ENCODE measurements around the gene NSL1. TPM values are rescaled to one million over a fixed set of nuclear protein-coding genes. Genes with fewer than 3 reads are reported as not detected.

NSL1 gene
- total RNA-seq, 4 donors from 2014 or later: 28.8 to 44.7 (median 32.6) TPM

- Histone ChIP-seq H3K27ac (peak overlapping the region in 2 of 4 donors; percentile 45 to 48), H3K27me3 (no peaks in the 10 kb centered on the region), H3K4me1 (peaks cover 0 to 41% (median 14%) of the 10 kb centered on the region in 4 donors), H3K9me3 (no peaks in the 10 kb centered on the region), H3K4me3 (no peak overlapping the region), H3K36me3 (peaks cover 0 to 44% (median 0%) of the 10 kb centered on the region in 3 donors)
- peak in 1 of 2 donors; percentile 45 for TF ChIP-seq EP300 (IDR thresholded peaks at IDR 0.05)
- TF ChIP-seq POLR2A (IDR thresholded peaks at IDR 0.05): no peak
- WGBS, 2 donors: 37 to 52% methylated on average over 1 of the region's 1 CpG
- no peak for DNase-seq (ENCODE audit: low spot score in 2 of 2)
Observed at GRCh38 chr1:212794561-212795014, 3.0 kb upstream of the NSL1 start.

GRCh38 chr1:212792396-212792908 lies 875 bp upstream of the NSL1 start:
- 15 to 20% methylated on average over 16 of the region's 16 CpGs for WGBS, 2 donors

GRCh38 chr1:212791261-212791675 lies 309 bp downstream of the NSL1 start:
- peak overlapping the region; percentile 94 to 98 (median 98) for H3K27ac ChIP-seq
- H3K4me3 ChIP-seq: peak overlapping the region; percentile 61 to 92 (median 84)
- H3K27me3 ChIP-seq: no peaks in the 10 kb centered on the region
- peaks cover 0 to 17% (median 5%) of the 10 kb centered on the region in 3 donors for H3K36me3 ChIP-seq
- TF ChIP-seq EP300 (IDR thresholded peaks at IDR 0.05) (no peak), CTCF (IDR thresholded peaks at IDR 0.05) (no peak), POLR2A (IDR thresholded peaks at IDR 0.05) (no peak)
- peak in 1 of 2 donors; percentile 14 for DNase-seq (ENCODE audit: low spot score in 2 of 2)
- H3K9me3 ChIP-seq: no peaks in the 10 kb centered on the region
- peaks cover 0 to 60% (median 14%) of the 10 kb centered on the region in 4 donors for H3K4me1 ChIP-seq
- 0 to 1% methylated on average over 17 to 22 of the region's 22 CpGs for WGBS, 2 donors

More at GRCh38 chr1:212792396-212792908, 875 bp upstream of the NSL1 start:
- no peak for DNase-seq (ENCODE audit: low spot score in 2 of 2)
- Histone ChIP-seq H3K27me3 (no peaks in the 10 kb centered on the region), H3K9me3 (no peaks in the 10 kb centered on the region), H3K4me3 (peak overlapping the region; percentile 61 to 92 (median 84)), H3K36me3 (peaks cover 0 to 23% (median 0%) of the 10 kb centered on the region in 3 donors), H3K4me1 (peaks cover 0 to 60% (median 14%) of the 10 kb centered on the region in 4 donors), H3K27ac (peak overlapping the region; percentile 94 to 98 (median 98))
- TF ChIP-seq CTCF (IDR thresholded peaks at IDR 0.05): no peak
- no peak for TF ChIP-seq POLR2A (IDR thresholded peaks at IDR 0.05)
- TF ChIP-seq EP300 (IDR thresholded peaks at IDR 0.05): no peak

GRCh38 chr1:212785871-212786270 lies 5.7 kb downstream of the NSL1 start:
- DNase-seq (ENCODE audit: low spot score in 2 of 2): no peak
- Histone ChIP-seq H3K4me1 (peaks cover 0 to 38% (median 9%) of the 10 kb centered on the region in 4 donors), H3K4me3 (no peak overlapping the region), H3K9me3 (no peaks in the 10 kb centered on the region), H3K36me3 (peaks cover 0 to 47% (median 5%) of the 10 kb centered on the region in 3 donors), H3K27me3 (no peaks in the 10 kb centered on the region), H3K27ac (no peak overlapping the region)
- no peak for TF ChIP-seq CTCF (IDR thresholded peaks at IDR 0.05)
- TF ChIP-seq POLR2A (IDR thresholded peaks at IDR 0.05): no peak
- no peak for TF ChIP-seq EP300 (IDR thresholded peaks at IDR 0.05)
- 92 to 95% methylated on average over 1 of the region's 1 CpG for WGBS, 2 donors

GRCh38 chr1:212783976-212784375 lies 7.6 kb downstream of the NSL1 start:
- TF ChIP-seq POLR2A (IDR thresholded peaks at IDR 0.05) (no peak), CTCF (IDR thresholded peaks at IDR 0.05) (no peak), EP300 (IDR thresholded peaks at IDR 0.05) (no peak)
- peaks cover 0 to 19% (median 0%) of the 10 kb centered on the region in 4 donors for H3K4me1 ChIP-seq
- no peaks in the 10 kb centered on the region for H3K27me3 ChIP-seq
- no peak overlapping the region for H3K4me3 ChIP-seq
- DNase-seq (ENCODE audit: low spot score in 2 of 2): no peak
- H3K9me3 ChIP-seq: no peaks in the 10 kb centered on the region
- no peak overlapping the region for H3K27ac ChIP-seq
- peaks cover 0 to 53% (median 5%) of the 10 kb centered on the region in 3 donors for H3K36me3 ChIP-seq
- WGBS, 2 donors: 63 to 69% methylated on average over 1 of the region's 1 CpG

Data from tibial nerve (tissue), 4 donors.